Left ventricle myocardium inferior (tissue), 1 donor: ENCODE results near the gene SLC50A1. TPM values are rescaled to one million over a fixed set of nuclear protein-coding genes. Genes with fewer than 3 reads are reported as not detected.

Experiments
- DNase-seq: peaks from one replicate; pipeline ENCODE4 v3.0.0-alpha.2; 2020
- H3K27ac ChIP-seq: fragments of 200-600 bp; replicated peaks from 2 replicates; pipeline ENCODE4 v1.8.0; 2021
- H3K27me3 ChIP-seq: fragments of 200-600 bp; 2 replicates; pipeline ENCODE4 v1.8.0; 2021; ENCODE audit warnings: low read depth
- H3K36me3 ChIP-seq: fragments of 200-600 bp; 2 replicates; pipeline ENCODE4 v1.8.0; 2021
- H3K4me1 ChIP-seq: fragments of 200-600 bp; 2 replicates; pipeline ENCODE4 v1.8.0; 2021
- H3K4me3 ChIP-seq: fragments of 200-600 bp; 2 replicates; pipeline ENCODE4 v1.8.0; 2021; ENCODE audit warnings: mild to moderate bottlenecking, moderate library complexity
- H3K9me3 ChIP-seq: fragments of 200-600 bp; replicated peaks from 2 replicates; pipeline ENCODE4 v1.8.0; 2021
- CTCF ChIP-seq: fragments of 200-600 bp; IDR thresholded peaks from 2 replicates; pipeline ENCODE4 v1.8.0; 2021; ENCODE audit warnings: antibody characterized with exemption, mild to moderate bottlenecking, borderline replicate concordance
- intact Hi-C: fragments of 100-400 bp; cut with micrococcal nuclease; formaldehyde crosslinking; loops from one replicate; pipeline ENCODE4 v1.11.0; 2022
- total RNA-seq: library from RNA; stranded (reverse); fragmentation: NEBNext Ultra II Directional; extraction: Animal tissue kit (Norgen Biotek cat#: 25700); gene quantifications from one replicate; pipeline ENCODE4 v1.2.1, GENCODE V29; 2021
- donor health status: DM: no; HTN: yes; CAD: no; lungs with severe emphysema.

Gene SLC50A1
- total RNA-seq, 1 donor from 2014 or later, result 8.2 TPM

- Histone ChIP-seq H3K27me3 (no peaks in the 10 kb centered on the region), H3K27ac (no peak overlapping the region), H3K9me3 (no peaks in the 10 kb centered on the region), H3K4me3 (no peak overlapping the region), H3K36me3 (no peaks in the 10 kb centered on the region), H3K4me1 (peaks cover 15% of the 10 kb centered on the region)
- TF ChIP-seq CTCF, result no peak
- intact Hi-C loops, result no loop called here
- peak; percentile 9 for DNase-seq
Observed at GRCh38 chr1:155186067-155186793, 50.6 kb downstream of the SLC50A1 start.

GRCh38 chr1:155186794-155187455 lies 51.3 kb downstream of the SLC50A1 start:
- peaks cover 15% of the 10 kb centered on the region for H3K4me1 ChIP-seq
- H3K27ac ChIP-seq, result no peak overlapping the region
- no peak overlapping the region for H3K4me3 ChIP-seq
- DNase-seq, result peak; percentile 2
- H3K9me3 ChIP-seq, result no peaks in the 10 kb centered on the region
- H3K27me3 ChIP-seq, result no peaks in the 10 kb centered on the region
- no peaks in the 10 kb centered on the region for H3K36me3 ChIP-seq
- intact Hi-C loops, result no loop called here
- no peak for TF ChIP-seq CTCF

GRCh38 chr1:155187456-155187891 lies 51.8 kb downstream of the SLC50A1 start:
- Histone ChIP-seq H3K4me3 (no peak overlapping the region), H3K27ac (no peak overlapping the region), H3K9me3 (no peaks in the 10 kb centered on the region), H3K4me1 (peaks cover 15% of the 10 kb centered on the region), H3K27me3 (no peaks in the 10 kb centered on the region), H3K36me3 (no peaks in the 10 kb centered on the region)
- intact Hi-C loops, result no loop called here
- no peak for DNase-seq
- TF ChIP-seq CTCF, result no peak

- Histone ChIP-seq H3K27me3 (no peaks in the 10 kb centered on the region), H3K27ac (no peak overlapping the region), H3K36me3 (no peaks in the 10 kb centered on the region), H3K9me3 (no peaks in the 10 kb centered on the region), H3K4me1 (peaks cover 23% of the 10 kb centered on the region), H3K4me3 (no peak overlapping the region)
- TF ChIP-seq CTCF, result no peak
- DNase-seq, result no peak
- intact Hi-C loops, result no loop called here
Observed at GRCh38 chr1:155188268-155188667, 52.6 kb downstream of the SLC50A1 start.

Other genes starting within 250 kb of the SLC50A1 start
- 46.5 TPM for gene PMVK, start 199.1 kb upstream of the SLC50A1 start, total RNA-seq
- 52.3 TPM for gene PBXIP1, start 179.8 kb upstream of the SLC50A1 start, total RNA-seq
- 12.9 TPM for gene PYGO2, start 174.1 kb upstream of the SLC50A1 start, total RNA-seq
- 43.0 TPM for gene SHC1, start 165.1 kb upstream of the SLC50A1 start, total RNA-seq
- 17.8 TPM for gene CKS1B, start 161.2 kb upstream of the SLC50A1 start, total RNA-seq
- gene FLAD1, start 152.5 kb upstream of the SLC50A1 start, total RNA-seq, result 30.1 TPM
- gene LENEP, start 142.3 kb upstream of the SLC50A1 start, total RNA-seq, result not detected
- gene ZBTB7B, start 133.1 kb upstream of the SLC50A1 start, total RNA-seq, result 42.8 TPM
- gene DCST2, start 102.1 kb upstream of the SLC50A1 start, total RNA-seq, result not detected
- not detected for gene DCST1, start 102.0 kb upstream of the SLC50A1 start, total RNA-seq
- 82.1 TPM for gene ADAM15, start 84.5 kb upstream of the SLC50A1 start, total RNA-seq
- 1.7 TPM for gene EFNA4, start 72.1 kb upstream of the SLC50A1 start, total RNA-seq
- gene EFNA3, start 57.0 kb upstream of the SLC50A1 start, total RNA-seq, result 0.71 TPM
- gene EFNA1, start 8.0 kb upstream of the SLC50A1 start, total RNA-seq, result 42.9 TPM
- 54.5 TPM for gene DPM3, start 4.7 kb downstream of the SLC50A1 start, total RNA-seq
- 113 TPM for gene KRTCAP2, start 37.5 kb downstream of the SLC50A1 start, total RNA-seq
- gene TRIM46, start 38.0 kb downstream of the SLC50A1 start, total RNA-seq, result 0.11 TPM
- gene THBS3, start 72.0 kb downstream of the SLC50A1 start, total RNA-seq, result 7.2 TPM
- 18.0 TPM for gene MTX1, start 72.8 kb downstream of the SLC50A1 start, total RNA-seq
- gene ENTREP3, start 119.6 kb downstream of the SLC50A1 start, total RNA-seq, result 13.9 TPM
- gene SCAMP3, start 126.5 kb downstream of the SLC50A1 start, total RNA-seq, result 57.1 TPM
- 18.1 TPM for gene CLK2, start 137.7 kb downstream of the SLC50A1 start, total RNA-seq
- 1.2 TPM for gene HCN3, start 141.6 kb downstream of the SLC50A1 start, total RNA-seq
- not detected for gene PKLR, start 165.6 kb downstream of the SLC50A1 start, total RNA-seq
- gene FDPS, start 173.0 kb downstream of the SLC50A1 start, total RNA-seq, result 75.0 TPM
- gene RUSC1, start 185.0 kb downstream of the SLC50A1 start, total RNA-seq, result 18.0 TPM